CD4-positive, alpha-beta T cell treated with Interleukin-17A for 1 hour (primary cell): ENCODE results near the gene CDH7.

Experiments
- DNase-seq: peaks from one replicate; pipeline ENCODE4 v3.0.0-alpha.2; 2020

The CDH7 gene

DNA sequence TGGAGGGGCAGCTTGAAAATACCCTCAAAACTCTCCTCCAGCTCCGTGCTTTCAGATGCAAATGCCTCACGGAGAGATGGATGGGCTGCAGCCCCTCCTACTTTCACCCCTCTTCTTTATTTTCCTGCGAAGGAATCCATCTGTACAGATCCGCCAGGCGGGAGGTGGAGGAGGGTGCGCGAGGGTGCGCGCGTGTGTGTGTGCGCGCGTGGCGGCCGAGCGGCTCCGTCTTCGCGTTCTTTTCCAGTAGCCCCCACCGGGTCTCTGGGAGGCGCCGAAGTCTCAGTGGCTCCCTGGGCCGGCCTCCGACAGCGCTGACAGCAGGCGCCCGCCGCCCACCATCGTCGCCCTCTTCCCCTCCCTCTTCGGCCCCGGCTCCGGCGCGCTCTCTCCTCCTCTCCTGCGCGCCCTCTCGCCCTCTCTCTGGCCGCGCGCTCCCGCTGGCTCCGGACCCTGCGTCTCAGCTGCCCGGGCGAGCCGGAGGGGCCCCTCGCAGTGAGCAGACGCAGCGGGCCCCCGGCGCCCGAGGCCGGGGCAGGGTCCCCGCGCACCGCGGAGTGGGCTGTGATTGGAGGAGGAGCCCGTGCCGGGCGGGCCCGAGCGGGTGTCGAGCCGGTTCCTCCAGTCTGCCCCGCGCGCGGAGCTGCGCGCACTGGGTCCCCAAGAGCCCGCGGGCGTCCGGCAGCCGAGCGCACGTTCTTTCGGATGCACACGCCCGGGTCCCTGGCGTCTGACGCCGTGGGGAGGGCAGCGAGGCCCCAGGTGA is at the start of gene CDH7:
CDH7 (plus strand) TSS at position 624 of the 766 bp plus-strand sequence. CDS start 11,831 bp downstream, outside the sequence.
- no peak for DNase-seq

DNA sequence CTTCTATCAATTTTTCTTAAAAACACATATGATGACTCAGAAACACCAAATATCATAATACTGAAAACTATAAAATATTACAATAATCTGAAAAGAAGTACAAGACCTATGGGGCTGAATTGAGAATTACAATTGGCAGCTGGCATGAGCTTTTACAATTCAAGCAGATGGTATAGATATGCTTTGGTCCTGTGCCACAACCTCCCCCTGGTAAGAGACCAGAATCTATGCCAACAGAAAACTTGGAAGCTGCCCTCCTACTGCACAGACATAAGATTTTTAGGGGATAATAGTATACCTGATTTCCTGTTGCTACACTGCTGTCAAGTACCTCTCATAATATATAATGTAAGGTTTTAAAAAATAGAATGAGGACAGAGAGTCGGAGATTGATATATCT is 46.8 kb upstream of the CDH7 start:
- DNase-seq = no peak

DNA sequence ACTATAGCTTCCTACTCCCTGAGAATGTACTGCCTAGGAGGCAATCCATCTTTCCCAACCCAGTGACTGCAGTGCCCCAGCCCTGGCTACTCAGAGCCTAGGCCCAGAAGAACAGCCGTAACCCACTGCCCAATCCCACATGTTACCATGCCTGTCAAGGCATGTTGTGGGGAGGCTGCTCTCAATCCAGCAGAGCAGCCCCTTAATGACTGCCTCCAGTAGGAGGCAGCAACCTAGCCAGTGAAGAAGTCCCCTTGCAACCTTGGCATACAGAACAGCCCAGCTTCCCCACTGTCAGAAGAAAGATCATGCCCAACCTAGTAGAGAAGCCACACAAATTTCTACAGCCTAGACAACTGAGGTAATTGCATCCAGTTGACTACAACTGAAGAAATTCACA is 44.2 kb upstream of the CDH7 start:
- no peak for DNase-seq

GRCh38 chr18:65711493-65711892 is 39.3 kb upstream of the CDH7 start:
- DNase-seq = no peak

DNA sequence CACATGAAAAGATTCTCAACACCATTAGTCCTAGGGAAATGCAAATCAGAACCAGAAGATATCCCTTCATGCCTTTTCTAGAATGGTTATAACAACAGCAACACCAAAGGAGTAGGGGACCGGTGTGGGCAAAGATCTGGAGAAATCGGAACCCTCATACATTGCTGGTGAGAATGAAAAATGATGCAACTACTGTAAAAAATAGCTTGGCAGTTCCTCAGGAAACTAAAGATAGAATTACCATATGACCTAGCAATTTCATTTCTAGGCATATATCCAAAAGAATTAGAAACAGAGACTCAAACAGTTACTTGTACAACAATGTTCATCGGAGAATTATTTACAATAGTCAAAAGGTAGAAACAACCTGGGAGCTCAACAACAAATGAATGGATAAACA is 29.2 kb upstream of the CDH7 start:
- no peak for DNase-seq

GRCh38 chr18:65725251-65726050 is 25.4 kb upstream of the CDH7 start:
- DNase-seq = no peak

GRCh38 chr18:65735155-65735554 is 15.7 kb upstream of the CDH7 start:
- DNase-seq = no peak

DNA sequence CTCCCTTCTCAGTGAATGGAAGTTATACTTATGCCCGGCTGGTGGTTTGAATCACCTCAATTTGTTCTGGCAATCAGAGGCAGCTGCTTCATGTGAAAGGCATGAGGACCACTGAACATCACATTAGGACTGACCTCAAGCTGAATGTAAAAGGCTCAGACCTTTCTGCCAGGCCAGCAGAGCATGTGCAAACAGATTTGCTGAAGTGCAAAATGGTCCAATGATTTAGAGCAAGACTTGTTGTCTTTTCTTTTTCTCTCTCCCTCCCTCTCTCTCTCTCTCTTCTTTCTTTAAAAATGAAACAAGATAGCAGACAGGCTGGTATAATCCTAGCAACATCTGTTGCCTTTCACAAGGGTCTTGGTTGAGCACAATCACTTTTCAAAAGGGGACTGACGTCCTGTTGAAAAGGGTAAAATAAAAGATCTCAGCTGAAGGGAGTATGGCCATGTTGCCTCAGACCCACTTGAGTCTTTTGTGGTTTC is 13.3 kb upstream of the CDH7 start:
- DNase-seq = no peak

DNA sequence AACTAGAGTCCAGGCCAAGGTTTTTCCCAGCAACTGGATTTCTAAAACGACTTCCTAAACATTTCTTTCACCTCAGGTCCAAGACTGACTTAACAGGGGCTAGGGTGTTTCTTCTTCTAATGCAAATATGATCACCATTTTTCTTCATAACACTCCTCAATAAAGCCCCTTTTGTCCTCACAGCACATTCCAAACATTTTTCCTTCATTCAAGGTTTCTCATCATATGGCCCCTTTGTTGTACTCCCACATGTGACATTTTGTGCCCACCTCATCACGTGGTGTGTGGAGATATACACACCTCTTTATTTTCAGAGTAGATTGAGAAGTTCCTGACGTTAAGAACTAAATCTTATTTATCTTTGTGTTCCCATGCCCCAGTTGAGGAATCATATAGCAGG is 3.9 kb upstream of the CDH7 start:
- no peak for DNase-seq

DNA sequence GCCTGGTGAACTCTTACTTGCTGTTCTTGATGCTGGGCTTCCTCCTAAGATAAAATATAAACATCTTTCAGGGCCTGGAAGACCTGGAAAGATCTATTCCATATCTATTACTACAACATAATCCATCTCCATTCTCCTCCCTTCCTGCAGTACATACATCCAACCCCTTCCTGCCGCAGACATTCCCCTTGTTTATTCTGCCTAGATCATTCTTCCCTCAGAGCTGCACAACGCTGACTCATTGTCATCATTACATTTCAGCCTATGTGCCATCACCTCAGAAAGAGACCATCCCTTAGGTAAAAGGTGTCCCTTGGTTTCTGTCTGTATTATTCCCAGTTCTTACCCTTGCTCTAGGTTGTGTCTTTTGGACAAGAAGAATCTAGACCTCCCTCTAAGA is 2.5 kb upstream of the CDH7 start:
- no peak for DNase-seq

DNA sequence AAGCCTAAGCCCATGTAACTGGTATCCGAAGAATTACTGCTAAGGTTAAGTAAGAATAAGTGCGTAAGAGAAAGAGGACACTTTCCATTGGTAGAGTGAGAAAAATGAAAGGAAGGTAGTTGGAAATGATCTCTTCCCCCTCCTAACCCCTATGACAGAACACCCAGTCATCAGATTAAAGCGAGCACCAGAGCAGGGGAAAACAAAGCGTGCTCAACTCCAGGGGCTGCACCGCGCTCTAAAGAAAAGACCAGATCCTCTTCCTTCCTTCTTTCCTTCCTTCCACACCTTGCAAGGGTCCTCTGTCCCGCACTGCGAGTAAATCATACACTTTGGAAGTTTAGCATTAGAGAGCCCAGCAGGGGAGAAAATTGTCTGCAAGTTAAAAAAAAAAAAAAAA is 971 bp upstream of the CDH7 start:
- no peak for DNase-seq

DNA sequence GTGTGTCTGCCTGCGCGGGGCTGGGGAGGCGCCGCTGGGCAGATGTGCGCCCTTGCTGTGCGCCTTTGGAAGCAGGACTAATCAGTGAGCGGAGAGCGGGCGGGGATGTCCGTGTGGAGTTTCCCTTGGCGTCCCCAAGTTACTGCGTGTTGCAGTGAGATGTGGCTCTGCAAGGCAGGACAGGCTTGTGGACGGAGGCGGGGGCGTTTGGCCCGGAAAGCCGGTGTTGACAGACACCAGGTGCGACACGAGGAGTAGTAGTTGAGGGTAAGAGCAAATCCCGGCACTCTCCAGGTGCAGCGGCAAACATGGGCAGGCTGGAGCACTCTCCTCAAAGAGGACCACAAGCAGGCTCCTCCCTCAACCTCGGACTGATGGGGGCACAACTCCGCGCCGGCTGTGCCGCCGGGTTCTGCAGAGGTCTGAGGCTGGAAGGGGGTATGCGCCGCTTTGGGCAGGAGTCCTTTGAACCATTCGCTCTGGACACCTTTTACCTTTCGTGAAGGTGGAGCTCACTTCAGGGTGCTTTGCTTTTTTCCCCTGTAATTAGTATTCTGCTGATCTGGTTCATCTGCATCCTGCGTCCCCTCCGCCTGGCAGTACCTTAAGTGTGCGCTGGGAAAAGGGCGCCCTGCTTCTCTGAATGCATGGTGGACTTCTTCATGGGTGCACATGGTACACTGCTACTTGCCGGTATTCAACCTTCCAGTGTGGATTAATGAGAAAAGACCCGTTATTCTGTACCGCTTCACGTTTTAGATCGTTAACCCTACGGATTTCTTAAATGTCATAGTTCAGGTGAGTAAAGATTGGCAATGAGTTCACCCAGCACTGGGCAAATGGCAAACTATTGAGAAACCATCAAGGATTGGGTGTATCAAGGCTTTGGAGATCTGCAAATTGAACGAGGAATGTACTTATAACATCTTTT is 608 bp downstream of the CDH7 start:
- no peak for DNase-seq

GRCh38 chr18:65752625-65753325 is 2.0 kb downstream of the CDH7 start:
- DNase-seq = no peak

GRCh38 chr18:65753520-65753919 is 2.7 kb downstream of the CDH7 start:
- DNase-seq = no peak

DNA sequence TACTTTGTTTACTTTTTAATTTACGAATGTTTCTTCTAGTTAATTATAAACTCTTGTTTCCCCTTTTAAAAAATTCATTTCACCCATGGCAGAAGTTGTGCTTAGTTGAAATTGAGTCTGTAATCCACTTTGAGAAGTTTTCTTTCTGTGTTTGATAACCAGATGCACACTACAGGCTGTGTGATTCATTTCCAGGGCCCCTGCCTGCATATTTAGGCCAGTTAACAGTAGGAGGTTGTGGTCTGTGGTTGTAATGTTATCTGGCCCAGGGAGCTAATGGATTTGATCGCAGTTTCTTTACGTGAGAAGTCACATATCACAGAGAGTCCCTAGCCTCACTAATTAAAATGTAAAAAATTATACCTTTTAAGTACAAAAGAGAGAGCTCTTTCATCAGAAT is 3.3 kb downstream of the CDH7 start:
- no peak for DNase-seq

GRCh38 chr18:65755616-65756015 is 4.8 kb downstream of the CDH7 start:
- DNase-seq = no peak

DNA sequence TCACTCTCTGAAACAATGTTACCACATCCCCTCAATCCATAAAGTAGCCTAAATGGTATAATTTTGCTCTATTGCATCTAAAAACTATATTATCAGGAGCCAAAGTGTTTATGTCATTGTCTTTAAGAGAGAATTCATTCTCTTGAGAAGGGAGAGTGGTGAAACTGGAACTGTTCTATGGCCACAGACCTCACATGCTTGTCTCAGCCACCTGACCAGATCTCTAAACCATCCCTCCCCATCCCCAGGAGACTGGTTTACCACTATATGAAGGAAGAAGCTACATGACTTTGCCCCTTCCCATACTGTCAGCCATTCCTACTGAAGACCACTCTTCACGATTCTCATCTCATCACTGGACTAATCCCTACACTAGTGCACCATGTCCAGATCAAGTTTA is 9.6 kb downstream of the CDH7 start:
- no peak for DNase-seq

- DNase-seq = no peak
Measured at GRCh38 chr18:65761636-65762295, 11.0 kb downstream of the CDH7 start.

DNA sequence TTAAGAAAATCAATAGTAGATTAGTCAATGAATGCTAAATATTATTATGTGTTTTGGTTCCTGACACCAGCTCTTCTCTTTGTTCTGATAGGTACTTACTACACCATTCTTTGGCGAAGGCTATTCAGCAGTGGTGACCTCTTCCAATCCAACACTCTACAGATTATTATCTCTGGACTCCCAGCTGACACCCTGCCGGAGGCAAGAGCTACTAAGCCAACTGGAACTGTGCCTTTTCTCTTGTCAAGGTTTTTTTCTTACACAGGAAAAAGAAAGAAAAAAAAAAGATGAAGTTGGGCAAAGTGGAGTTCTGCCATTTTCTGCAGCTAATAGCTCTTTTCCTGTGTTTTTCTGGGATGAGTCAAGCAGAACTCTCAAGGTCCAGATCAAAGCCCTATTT is 11.7 kb downstream of the CDH7 start:
- no peak for DNase-seq

DNA sequence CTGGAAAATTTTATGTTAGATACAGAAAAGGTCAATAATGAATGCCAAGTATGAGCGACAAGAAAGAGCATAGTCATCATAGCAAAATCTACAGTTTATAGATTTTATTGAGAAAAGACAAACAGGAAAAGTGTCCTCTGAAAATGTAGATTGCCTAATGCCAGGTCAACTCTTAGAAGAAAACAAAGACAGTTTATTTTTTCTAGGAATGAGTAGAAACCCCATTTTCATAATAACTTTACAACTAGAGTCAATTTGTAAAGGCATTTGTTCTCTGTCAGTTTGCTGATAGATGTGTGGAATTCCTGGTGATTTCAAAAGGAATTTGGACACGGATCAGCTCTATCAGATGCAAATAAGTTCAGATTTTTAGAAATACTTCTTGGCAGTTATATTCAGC is 16.6 kb downstream of the CDH7 start:
- DNase-seq = no peak

GRCh38 chr18:65768120-65768778 is 17.4 kb downstream of the CDH7 start:
- DNase-seq = no peak
